ENCODE results near the gene ZAP70. TPM values are rescaled to one million over a fixed set of nuclear protein-coding genes. Genes with fewer than 3 reads are reported as not detected.

Gene ZAP70
- total RNA-seq, 1 experiment from 2014 or later, result 0.61 TPM

- peak within 1 kb of the TSS; percentile 97 for H3K27ac Mint-ChIP-seq
- DNase-seq (ENCODE audit: low spot score) (peak; percentile 98), ATAC-seq (peak; percentile 91)
- no peaks in the 10 kb centered on the region; the same call in 1 of the 2 replicates for H3K9me3 Mint-ChIP-seq
- H3K27me3 Mint-ChIP-seq (ENCODE audit: low read depth), result no peaks in the 10 kb centered on the region
- H3K36me3 Mint-ChIP-seq, result 0 out of 2 replicates have a peak, but pooled peaks cover 2% of the 10 kb centered on the region
- peaks cover 26% of the 10 kb centered on the region for H3K4me1 Mint-ChIP-seq
- ChIA-PET POLR2A (interaction anchor here (0.6 to 2.7 kb wide), 8 partner anchors 11 to 85 kb away, joined by 3 to 23 read pairs (median 4); partner anchors contain the start of genes ANKRD36B and COX5B), CTCF (interaction anchor here (0.6 to 5.0 kb wide), 17 partner anchors 9 to 723 kb away, joined by 3 to 99 read pairs (median 6); partner anchors contain the start of gene COX5B)
- peak within 1 kb of the TSS; percentile 93 for H3K4me3 Mint-ChIP-seq
- TF ChIP-seq, protein P1, sequence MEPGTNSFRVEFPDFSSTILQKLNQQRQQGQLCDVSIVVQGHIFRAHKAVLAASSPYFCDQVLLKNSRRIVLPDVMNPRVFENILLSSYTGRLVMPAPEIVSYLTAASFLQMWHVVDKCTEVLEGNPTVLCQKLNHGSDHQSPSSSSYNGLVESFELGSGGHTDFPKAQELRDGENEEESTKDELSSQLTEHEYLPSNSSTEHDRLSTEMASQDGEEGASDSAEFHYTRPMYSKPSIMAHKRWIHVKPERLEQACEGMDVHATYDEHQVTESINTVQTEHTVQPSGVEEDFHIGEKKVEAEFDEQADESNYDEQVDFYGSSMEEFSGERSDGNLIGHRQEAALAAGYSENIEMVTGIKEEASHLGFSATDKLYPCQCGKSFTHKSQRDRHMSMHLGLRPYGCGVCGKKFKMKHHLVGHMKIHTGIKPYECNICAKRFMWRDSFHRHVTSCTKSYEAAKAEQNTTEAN (CRISPR knock-in tag; IDR thresholded peaks at IDR 0.05), result no peak
- TF ChIP-seq NFATC4 (CRISPR knock-in tag; IDR thresholded peaks at IDR 0.05) (no peak), SMAD4 (CRISPR knock-in tag; IDR thresholded peaks at IDR 0.05) (no peak), NFE2L1 (CRISPR knock-in tag; IDR thresholded peaks at IDR 0.05) (no peak), ZBTB21 (CRISPR knock-in tag; IDR thresholded peaks at IDR 0.05; ENCODE audit: borderline replicate concordance) (no peak; the same call in 1 of the 2 replicates), SP1 (CRISPR knock-in tag; conservative IDR thresholded peaks at IDR 0.05) (peak; percentile 81), ZNF281 (CRISPR knock-in tag; IDR thresholded peaks at IDR 0.05) (no peak), OVOL2 (CRISPR knock-in tag; IDR thresholded peaks at IDR 0.05; ENCODE audit: borderline replicate concordance) (no peak), ZNF232 (CRISPR knock-in tag; IDR thresholded peaks at IDR 0.05) (no peak), GABPB1 (CRISPR knock-in tag; IDR thresholded peaks at IDR 0.05) (peak; percentile 89), HMGA2 (CRISPR knock-in tag; IDR thresholded peaks at IDR 0.05) (no peak), ZNF512 (CRISPR knock-in tag; IDR thresholded peaks at IDR 0.05; ENCODE audit: borderline replicate concordance) (no peak), GTF2I (CRISPR knock-in tag; conservative IDR thresholded peaks at IDR 0.05) (no peak), E2F4 (CRISPR knock-in tag; IDR thresholded peaks at IDR 0.05; ENCODE audit: borderline replicate concordance, low read depth) (no peak), JUN (CRISPR knock-in tag; IDR thresholded peaks at IDR 0.05) (peak; percentile 50; the same call in 1 of the 2 replicates), ZNF671 (CRISPR knock-in tag; IDR thresholded peaks at IDR 0.05) (no peak), FOXK1 (CRISPR knock-in tag; IDR thresholded peaks at IDR 0.05) (0 out of 2 replicates have a peak, but pooled peaks have one; percentile 13), TCF7 (CRISPR knock-in tag; IDR thresholded peaks at IDR 0.05; ENCODE audit: low read depth) (0 out of 2 replicates have a peak, but pooled peaks have one; percentile 33), PRRX2 (CRISPR knock-in tag; IDR thresholded peaks at IDR 0.05) (no peak), FOXP1 (CRISPR knock-in tag; IDR thresholded peaks at IDR 0.05; ENCODE audit: borderline replicate concordance) (no peak), EMX1 (CRISPR knock-in tag; IDR thresholded peaks at IDR 0.05) (no peak)
- TF ChIP-seq, protein P2, sequence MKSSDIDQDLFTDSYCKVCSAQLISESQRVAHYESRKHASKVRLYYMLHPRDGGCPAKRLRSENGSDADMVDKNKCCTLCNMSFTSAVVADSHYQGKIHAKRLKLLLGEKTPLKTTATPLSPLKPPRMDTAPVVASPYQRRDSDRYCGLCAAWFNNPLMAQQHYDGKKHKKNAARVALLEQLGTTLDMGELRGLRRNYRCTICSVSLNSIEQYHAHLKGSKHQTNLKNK (CRISPR knock-in tag; IDR thresholded peaks at IDR 0.05), result no peak
- TF ChIP-seq, protein P3, sequence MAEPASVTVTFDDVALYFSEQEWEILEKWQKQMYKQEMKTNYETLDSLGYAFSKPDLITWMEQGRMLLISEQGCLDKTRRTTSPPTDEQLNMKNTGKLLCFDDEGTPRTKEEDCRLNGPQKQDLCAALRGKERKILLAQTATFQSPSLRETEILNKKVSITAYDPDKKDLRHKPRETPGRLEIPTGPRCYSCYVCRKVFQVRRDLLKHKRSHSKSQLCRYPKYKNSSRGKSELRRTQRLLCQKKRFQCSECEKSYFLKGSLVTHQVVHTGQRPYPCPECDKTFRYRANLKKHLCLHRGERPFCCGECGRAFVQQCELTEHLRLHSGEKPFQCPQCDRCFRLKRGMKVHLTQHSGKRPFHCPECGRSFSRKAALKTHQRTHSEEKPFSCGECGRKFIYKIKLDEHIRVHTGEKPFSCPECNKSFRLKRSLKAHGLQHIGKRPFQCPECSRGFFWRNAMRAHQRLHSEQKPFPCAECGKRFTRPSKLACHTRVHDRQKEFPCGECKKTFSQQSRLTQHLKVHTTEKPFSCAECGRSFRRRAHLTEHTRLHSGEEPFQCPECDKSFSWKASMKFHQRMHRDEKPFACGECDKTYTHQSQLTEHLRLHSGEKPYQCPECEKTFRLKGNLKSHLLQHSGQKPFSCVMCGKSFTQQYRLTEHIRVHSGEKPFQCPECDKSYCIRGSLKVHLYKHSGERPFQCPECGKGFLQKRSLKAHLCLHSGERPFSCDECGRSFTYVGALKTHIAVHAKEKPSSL (CRISPR knock-in tag; conservative IDR thresholded peaks at IDR 0.05), result no peak
- TF ChIP-seq, protein P4, sequence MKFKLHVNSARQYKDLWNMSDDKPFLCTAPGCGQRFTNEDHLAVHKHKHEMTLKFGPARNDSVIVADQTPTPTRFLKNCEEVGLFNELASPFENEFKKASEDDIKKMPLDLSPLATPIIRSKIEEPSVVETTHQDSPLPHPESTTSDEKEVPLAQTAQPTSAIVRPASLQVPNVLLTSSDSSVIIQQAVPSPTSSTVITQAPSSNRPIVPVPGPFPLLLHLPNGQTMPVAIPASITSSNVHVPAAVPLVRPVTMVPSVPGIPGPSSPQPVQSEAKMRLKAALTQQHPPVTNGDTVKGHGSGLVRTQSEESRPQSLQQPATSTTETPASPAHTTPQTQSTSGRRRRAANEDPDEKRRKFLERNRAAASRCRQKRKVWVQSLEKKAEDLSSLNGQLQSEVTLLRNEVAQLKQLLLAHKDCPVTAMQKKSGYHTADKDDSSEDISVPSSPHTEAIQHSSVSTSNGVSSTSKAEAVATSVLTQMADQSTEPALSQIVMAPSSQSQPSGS (CRISPR knock-in tag; IDR thresholded peaks at IDR 0.05; ENCODE audit: borderline replicate concordance, low read depth), result no peak
- TF ChIP-seq, protein P5, sequence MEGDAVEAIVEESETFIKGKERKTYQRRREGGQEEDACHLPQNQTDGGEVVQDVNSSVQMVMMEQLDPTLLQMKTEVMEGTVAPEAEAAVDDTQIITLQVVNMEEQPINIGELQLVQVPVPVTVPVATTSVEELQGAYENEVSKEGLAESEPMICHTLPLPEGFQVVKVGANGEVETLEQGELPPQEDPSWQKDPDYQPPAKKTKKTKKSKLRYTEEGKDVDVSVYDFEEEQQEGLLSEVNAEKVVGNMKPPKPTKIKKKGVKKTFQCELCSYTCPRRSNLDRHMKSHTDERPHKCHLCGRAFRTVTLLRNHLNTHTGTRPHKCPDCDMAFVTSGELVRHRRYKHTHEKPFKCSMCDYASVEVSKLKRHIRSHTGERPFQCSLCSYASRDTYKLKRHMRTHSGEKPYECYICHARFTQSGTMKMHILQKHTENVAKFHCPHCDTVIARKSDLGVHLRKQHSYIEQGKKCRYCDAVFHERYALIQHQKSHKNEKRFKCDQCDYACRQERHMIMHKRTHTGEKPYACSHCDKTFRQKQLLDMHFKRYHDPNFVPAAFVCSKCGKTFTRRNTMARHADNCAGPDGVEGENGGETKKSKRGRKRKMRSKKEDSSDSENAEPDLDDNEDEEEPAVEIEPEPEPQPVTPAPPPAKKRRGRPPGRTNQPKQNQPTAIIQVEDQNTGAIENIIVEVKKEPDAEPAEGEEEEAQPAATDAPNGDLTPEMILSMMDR (IDR thresholded peaks at IDR 0.05), result 0 out of 2 replicates have a peak, but pooled peaks have one; percentile 20
Observed at GRCh38 chr2:97663962-97664635, 49.3 kb upstream of the ZAP70 start, which contains the start of gene ACTR1B. Gene ACTR1B, minus strand, starts transcription at chr2:97664044. Its CDS starts 154 bp downstream, at chr2:97663890.

All from WTC11 (cell line).